ENCODE measurements around the gene ASTN2. TPM values are rescaled to one million over a fixed set of nuclear protein-coding genes. Genes with fewer than 3 reads are reported as not detected.

The ASTN2 gene
- total RNA-seq, 4 donors from 2014 or later, result 3.0 to 7.0 (median 5.2) TPM

GRCh38 chr9:117103438-117104110, 311.3 kb downstream of the ASTN2 start:
- H3K27me3 ChIP-seq, result no peaks in the 10 kb centered on the region
- DNase-seq, result no peak
- intact Hi-C loops (cut with DNase I; ENCODE audit: low total_unique reads), result loop anchor here (1.0 kb wide), 1 partner anchor 19 kb away; no protein-coding TSS in a partner anchor
- TF ChIP-seq, protein P1, sequence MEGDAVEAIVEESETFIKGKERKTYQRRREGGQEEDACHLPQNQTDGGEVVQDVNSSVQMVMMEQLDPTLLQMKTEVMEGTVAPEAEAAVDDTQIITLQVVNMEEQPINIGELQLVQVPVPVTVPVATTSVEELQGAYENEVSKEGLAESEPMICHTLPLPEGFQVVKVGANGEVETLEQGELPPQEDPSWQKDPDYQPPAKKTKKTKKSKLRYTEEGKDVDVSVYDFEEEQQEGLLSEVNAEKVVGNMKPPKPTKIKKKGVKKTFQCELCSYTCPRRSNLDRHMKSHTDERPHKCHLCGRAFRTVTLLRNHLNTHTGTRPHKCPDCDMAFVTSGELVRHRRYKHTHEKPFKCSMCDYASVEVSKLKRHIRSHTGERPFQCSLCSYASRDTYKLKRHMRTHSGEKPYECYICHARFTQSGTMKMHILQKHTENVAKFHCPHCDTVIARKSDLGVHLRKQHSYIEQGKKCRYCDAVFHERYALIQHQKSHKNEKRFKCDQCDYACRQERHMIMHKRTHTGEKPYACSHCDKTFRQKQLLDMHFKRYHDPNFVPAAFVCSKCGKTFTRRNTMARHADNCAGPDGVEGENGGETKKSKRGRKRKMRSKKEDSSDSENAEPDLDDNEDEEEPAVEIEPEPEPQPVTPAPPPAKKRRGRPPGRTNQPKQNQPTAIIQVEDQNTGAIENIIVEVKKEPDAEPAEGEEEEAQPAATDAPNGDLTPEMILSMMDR (IDR thresholded peaks at IDR 0.05), result no peak
- TF ChIP-seq POLR2AphosphoS5 (IDR thresholded peaks at IDR 0.05) (no peak), POLR2A (IDR thresholded peaks at IDR 0.05) (no peak), EP300 (IDR thresholded peaks at IDR 0.05; ENCODE audit: low read depth) (no peak)
- no peaks in the 10 kb centered on the region for H3K36me3 ChIP-seq
- H3K4me1 ChIP-seq, result no peaks in the 10 kb centered on the region
- H3K4me3 ChIP-seq, result no peak overlapping the region
- H3K27ac ChIP-seq, result no peak overlapping the region
- H3K9me3 ChIP-seq, result no peaks in the 10 kb centered on the region
- WGBS, 2 donors (ENCODE audit: low coverage in 1 of 2), result 54% methylated on average over 3 of the region's 3 CpGs; no CpG with 5 or more reads in 1 of the 2 donors
- in situ Hi-C loops (cut with MboI; ENCODE audit: low pct_ligation_motif_present in 1 of 4, low pct_unique_long_range_greater_than_20kb in 1 of 4, low sequenced_read_pairs in 3 of 4), result no loop called here

GRCh38 chr9:117101008-117101407, 313.8 kb downstream of the ASTN2 start:
- no peak for TF ChIP-seq POLR2A (IDR thresholded peaks at IDR 0.05)
- no peak for TF ChIP-seq EP300 (IDR thresholded peaks at IDR 0.05; ENCODE audit: low read depth)
- no peak for TF ChIP-seq POLR2AphosphoS5 (IDR thresholded peaks at IDR 0.05)
- TF ChIP-seq, protein P1 (IDR thresholded peaks at IDR 0.05), result no peak
- H3K4me1 ChIP-seq, result no peaks in the 10 kb centered on the region
- H3K36me3 ChIP-seq, result no peaks in the 10 kb centered on the region
- DNase-seq, result no peak
- intact Hi-C loops (cut with DNase I; ENCODE audit: low total_unique reads), result no loop called here
- H3K9me3 ChIP-seq, result no peaks in the 10 kb centered on the region
- H3K4me3 ChIP-seq, result no peak overlapping the region
- WGBS, 2 donors (ENCODE audit: low coverage in 1 of 2), result 59 to 71% methylated on average over 1 of the region's 1 CpG
- no peaks in the 10 kb centered on the region for H3K27me3 ChIP-seq
- no peak overlapping the region for H3K27ac ChIP-seq
- in situ Hi-C loops (cut with MboI; ENCODE audit: low pct_ligation_motif_present in 1 of 4, low pct_unique_long_range_greater_than_20kb in 1 of 4, low sequenced_read_pairs in 3 of 4), result no loop called here

- H3K4me1 ChIP-seq, result no peaks in the 10 kb centered on the region
- H3K4me3 ChIP-seq, result no peak overlapping the region
- H3K9me3 ChIP-seq, result no peaks in the 10 kb centered on the region
- H3K27ac ChIP-seq, result no peak overlapping the region
- intact Hi-C loops (cut with DNase I; ENCODE audit: low total_unique reads) (no loop called here), in situ Hi-C loops (cut with MboI; ENCODE audit: low pct_ligation_motif_present in 1 of 4, low pct_unique_long_range_greater_than_20kb in 1 of 4, low sequenced_read_pairs in 3 of 4) (no loop called here)
- WGBS, 2 donors (ENCODE audit: low coverage in 1 of 2), result 68 to 72% methylated on average over 2 to 3 of the region's 3 CpGs
- no peak for DNase-seq
- no peaks in the 10 kb centered on the region for H3K36me3 ChIP-seq
- no peaks in the 10 kb centered on the region for H3K27me3 ChIP-seq
- TF ChIP-seq, protein P1 (IDR thresholded peaks at IDR 0.05), result no peak
- TF ChIP-seq EP300 (IDR thresholded peaks at IDR 0.05; ENCODE audit: low read depth) (no peak), POLR2AphosphoS5 (IDR thresholded peaks at IDR 0.05) (no peak), POLR2A (IDR thresholded peaks at IDR 0.05) (no peak)
These were observed 316.5 kb downstream of the ASTN2 start for GRCh38 chr9:117098331-117098730.

DNA sequence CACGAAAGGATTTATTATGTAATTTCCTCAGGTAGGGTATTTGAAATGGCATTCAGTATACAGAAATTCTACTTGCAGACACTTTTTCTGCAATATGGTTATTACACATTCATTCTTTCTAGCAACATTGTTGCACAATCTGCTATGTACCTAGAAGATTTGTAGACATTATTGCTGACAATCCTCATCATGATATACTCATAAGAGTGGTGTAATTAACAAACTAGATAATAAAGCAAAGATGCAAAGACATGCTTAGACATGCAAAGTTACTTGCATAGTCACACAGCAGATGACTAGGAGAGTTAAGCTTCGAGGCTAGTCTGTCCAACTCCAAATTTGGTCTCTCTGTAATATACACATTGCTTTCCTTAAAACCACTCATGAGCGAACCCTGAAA, 317.1 kb downstream of the ASTN2 start:
- WGBS, 2 donors (ENCODE audit: low coverage in 1 of 2), result 53 to 74% methylated on average over 3 of the region's 3 CpGs
- in situ Hi-C loops (cut with MboI; ENCODE audit: low pct_ligation_motif_present in 1 of 4, low pct_unique_long_range_greater_than_20kb in 1 of 4, low sequenced_read_pairs in 3 of 4), result no loop called here

GRCh38 chr9:117096138-117096537, 318.7 kb downstream of the ASTN2 start:
- intact Hi-C loops (cut with DNase I; ENCODE audit: low total_unique reads) (no loop called here), in situ Hi-C loops (cut with MboI; ENCODE audit: low pct_ligation_motif_present in 1 of 4, low pct_unique_long_range_greater_than_20kb in 1 of 4, low sequenced_read_pairs in 3 of 4) (no loop called here)
- Histone ChIP-seq H3K27me3 (no peaks in the 10 kb centered on the region), H3K4me1 (no peaks in the 10 kb centered on the region), H3K4me3 (no peak overlapping the region), H3K27ac (no peak overlapping the region), H3K9me3 (no peaks in the 10 kb centered on the region), H3K36me3 (no peaks in the 10 kb centered on the region)
- TF ChIP-seq POLR2AphosphoS5 (IDR thresholded peaks at IDR 0.05), result no peak
- no peak for TF ChIP-seq EP300 (IDR thresholded peaks at IDR 0.05; ENCODE audit: low read depth)
- 89 to 100% methylated on average over 1 of the region's 1 CpG for WGBS, 2 donors (ENCODE audit: low coverage in 1 of 2)
- no peak for DNase-seq

More for the DNA sequence above, 317.1 kb downstream of the ASTN2 start:
- Histone ChIP-seq H3K36me3 (no peaks in the 10 kb centered on the region), H3K9me3 (no peaks in the 10 kb centered on the region), H3K27ac (no peak overlapping the region), H3K27me3 (no peaks in the 10 kb centered on the region), H3K4me1 (no peaks in the 10 kb centered on the region), H3K4me3 (no peak overlapping the region)
- intact Hi-C loops (cut with DNase I; ENCODE audit: low total_unique reads), result no loop called here
- TF ChIP-seq POLR2AphosphoS5 (IDR thresholded peaks at IDR 0.05), result no peak
- DNase-seq, result no peak

Measured in transverse colon (tissue), 4 donors.